Suprapubic skin (tissue), 4 donors: Measurements from ENCODE around the gene DISC1. TPM values are rescaled to one million over a fixed set of nuclear protein-coding genes. Genes with fewer than 3 reads are reported as not detected.

Source experiments
- DNase-seq, 2 donors: peaks; one replicate each; pipeline ENCODE4 v3.0.0-alpha.2; 2019; ENCODE audit warnings: low spot score in 2 of 2
- H3K27ac ChIP-seq: fragments of 200-600 bp; sonication (generic); one replicate; pipeline ENCODE4 v1.5.1; 2019
- H3K27me3 ChIP-seq: fragments of 200-600 bp; sonication (generic); one replicate; pipeline ENCODE4 v1.5.1; 2019
- H3K36me3 ChIP-seq: fragments of 200-600 bp; sonication (generic); one replicate; pipeline ENCODE4 v1.5.1; 2019
- H3K4me1 ChIP-seq: fragments of 200-600 bp; sonication (generic); one replicate; pipeline ENCODE4 v1.5.1; 2019
- H3K4me3 ChIP-seq: fragments of 200-600 bp; sonication (generic); one replicate; pipeline ENCODE4 v1.5.1; 2019; ENCODE audit warnings: mild to moderate bottlenecking
- H3K9me3 ChIP-seq: fragments of 200-600 bp; sonication (generic); one replicate; pipeline ENCODE4 v1.5.1; 2019
- EP300 ChIP-seq: sonication (generic); formaldehyde crosslinking; IDR thresholded peaks from one replicate; pipeline ENCODE4 v1.6.1; 2017; ENCODE audit warnings: antibody characterized with exemption
- POLR2A ChIP-seq, 2 donors: fragments of 450-650 bp; IDR thresholded peaks; one replicate each; pipeline ENCODE4 v1.6.1; 2017; ENCODE audit warnings: antibody characterized with exemption in 2 of 2, mild to moderate bottlenecking in 2 of 2, moderate library complexity in 2 of 2
- POLR2AphosphoS5 ChIP-seq, 3 donors: sonication (generic); formaldehyde crosslinking; IDR thresholded peaks; one replicate each; pipeline ENCODE4 v1.6.1; 2017; ENCODE audit warnings: antibody characterized with exemption in 3 of 3
- WGBS: methylation state at CpG from one replicate; pipeline ENCODE4 v1.1.5; 2018; 5-methylcytosine and 5-hydroxymethylcytosine counted together
- total RNA-seq, 4 donors: library from RNA; depleted of rRNA; stranded (reverse); fragments of >200 nt; gene quantifications; one replicate each; pipeline ENCODE4 v1.1.0, GENCODE V29; 2016
- TF ChIP-seq, protein P1 (sequence below), 2 donors: fragments of 200-600 bp in 1 of 2; fragments of 450-650 bp in 1 of 2; sonication (generic) in 1 of 2; IDR thresholded peaks; one replicate each; pipeline ENCODE4 v1.5.1; 2016 to 2019; ENCODE audit warnings: antibody characterized with exemption in 2 of 2, mild to moderate bottlenecking in 1 of 2, moderate library complexity in 1 of 2

Gene DISC1
- total RNA-seq, 4 donors from 2014 or later, result 3.0 to 8.4 (median 5.2) TPM

DNA sequence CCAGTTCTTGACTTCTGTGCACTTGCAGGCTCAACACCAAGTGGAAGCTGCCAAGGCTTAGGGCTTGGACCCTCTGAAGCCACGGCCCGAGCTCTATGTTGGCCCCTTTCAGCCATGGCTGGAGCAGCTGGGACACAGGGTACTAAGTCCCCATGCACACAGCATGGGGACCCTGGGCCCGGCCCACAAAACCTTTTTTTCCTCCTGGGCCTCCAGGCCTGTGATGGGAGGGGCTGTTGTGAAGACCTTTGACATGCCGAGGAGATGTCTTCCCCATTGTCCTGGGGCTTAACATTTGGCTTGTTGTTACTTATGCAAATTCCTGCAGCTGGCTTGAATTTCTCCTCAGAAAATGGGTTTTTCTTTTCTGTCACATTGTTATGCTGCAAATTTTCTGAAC is 59.8 kb downstream of the DISC1 start:
- Histone ChIP-seq H3K4me3 (no peak overlapping the region), H3K36me3 (no peaks in the 10 kb centered on the region), H3K27me3 (no peaks in the 10 kb centered on the region), H3K9me3 (no peaks in the 10 kb centered on the region), H3K4me1 (peaks cover 4% of the 10 kb centered on the region), H3K27ac (no peak overlapping the region)
- TF ChIP-seq POLR2AphosphoS5 (IDR thresholded peaks at IDR 0.05), result no peak
- no peak for TF ChIP-seq POLR2A (IDR thresholded peaks at IDR 0.05)
- no peak for TF ChIP-seq EP300
- TF ChIP-seq, protein P1, sequence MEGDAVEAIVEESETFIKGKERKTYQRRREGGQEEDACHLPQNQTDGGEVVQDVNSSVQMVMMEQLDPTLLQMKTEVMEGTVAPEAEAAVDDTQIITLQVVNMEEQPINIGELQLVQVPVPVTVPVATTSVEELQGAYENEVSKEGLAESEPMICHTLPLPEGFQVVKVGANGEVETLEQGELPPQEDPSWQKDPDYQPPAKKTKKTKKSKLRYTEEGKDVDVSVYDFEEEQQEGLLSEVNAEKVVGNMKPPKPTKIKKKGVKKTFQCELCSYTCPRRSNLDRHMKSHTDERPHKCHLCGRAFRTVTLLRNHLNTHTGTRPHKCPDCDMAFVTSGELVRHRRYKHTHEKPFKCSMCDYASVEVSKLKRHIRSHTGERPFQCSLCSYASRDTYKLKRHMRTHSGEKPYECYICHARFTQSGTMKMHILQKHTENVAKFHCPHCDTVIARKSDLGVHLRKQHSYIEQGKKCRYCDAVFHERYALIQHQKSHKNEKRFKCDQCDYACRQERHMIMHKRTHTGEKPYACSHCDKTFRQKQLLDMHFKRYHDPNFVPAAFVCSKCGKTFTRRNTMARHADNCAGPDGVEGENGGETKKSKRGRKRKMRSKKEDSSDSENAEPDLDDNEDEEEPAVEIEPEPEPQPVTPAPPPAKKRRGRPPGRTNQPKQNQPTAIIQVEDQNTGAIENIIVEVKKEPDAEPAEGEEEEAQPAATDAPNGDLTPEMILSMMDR (IDR thresholded peaks at IDR 0.05), result no peak
- 93% methylated on average over 4 of the region's 4 CpGs for WGBS
- no peak for DNase-seq

DNA sequence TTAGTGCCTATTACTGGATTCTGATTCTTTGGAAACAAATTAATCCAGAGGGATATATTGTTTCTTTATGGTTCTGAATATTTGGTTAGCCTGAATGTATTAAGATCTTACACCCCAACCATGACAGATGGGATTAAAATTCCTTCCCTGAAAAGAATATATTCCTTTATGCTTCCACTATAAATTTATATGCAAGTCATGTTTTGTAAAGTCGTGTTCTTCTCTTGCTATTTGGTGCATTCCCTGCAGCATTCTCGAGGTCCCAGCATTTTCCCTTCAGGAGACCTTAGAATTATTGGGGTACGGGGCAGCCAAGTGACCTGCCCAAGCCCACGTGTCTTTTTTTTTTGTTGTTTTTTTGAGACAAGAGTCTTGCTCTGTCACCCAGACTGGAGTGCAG is 62.4 kb downstream of the DISC1 start:
- no peak for DNase-seq
- Histone ChIP-seq H3K9me3 (no peaks in the 10 kb centered on the region), H3K27me3 (no peaks in the 10 kb centered on the region), H3K4me3 (no peak overlapping the region), H3K4me1 (peaks cover 4% of the 10 kb centered on the region), H3K27ac (no peak overlapping the region), H3K36me3 (no peaks in the 10 kb centered on the region)
- 91% methylated on average over 4 of the region's 4 CpGs for WGBS
- no peak for TF ChIP-seq EP300
- TF ChIP-seq, protein P1 (IDR thresholded peaks at IDR 0.05), result no peak

DNA sequence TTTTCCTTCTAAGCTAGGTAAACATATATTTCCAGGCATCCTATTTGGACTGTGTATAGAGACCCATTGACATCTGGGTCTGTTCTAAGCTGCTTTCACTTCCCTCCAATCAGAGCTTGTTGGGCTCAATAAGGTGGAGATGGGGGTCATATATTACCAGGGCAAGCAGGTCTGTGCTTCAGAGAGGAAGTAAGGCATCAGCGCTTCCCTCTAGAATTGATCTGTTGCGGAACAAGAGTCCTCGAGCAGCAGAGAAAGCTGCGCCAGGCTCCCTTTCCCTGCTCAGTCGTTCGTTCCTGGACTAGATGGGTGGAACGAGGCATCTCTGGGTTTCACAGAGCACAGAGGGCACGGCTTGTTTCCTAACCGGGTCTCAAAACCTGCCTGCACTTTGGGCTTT is 63.5 kb downstream of the DISC1 start:
- Histone ChIP-seq H3K9me3 (no peaks in the 10 kb centered on the region), H3K27ac (no peak overlapping the region), H3K4me1 (no peaks in the 10 kb centered on the region), H3K36me3 (no peaks in the 10 kb centered on the region), H3K4me3 (no peak overlapping the region), H3K27me3 (no peaks in the 10 kb centered on the region)
- TF ChIP-seq EP300 (no peak), POLR2A (IDR thresholded peaks at IDR 0.05) (no peak), POLR2AphosphoS5 (IDR thresholded peaks at IDR 0.05) (no peak)
- TF ChIP-seq, protein P1 (IDR thresholded peaks at IDR 0.05), result no peak
- DNase-seq, result no peak
- WGBS, result 81% methylated on average over 9 of the region's 9 CpGs

DNA sequence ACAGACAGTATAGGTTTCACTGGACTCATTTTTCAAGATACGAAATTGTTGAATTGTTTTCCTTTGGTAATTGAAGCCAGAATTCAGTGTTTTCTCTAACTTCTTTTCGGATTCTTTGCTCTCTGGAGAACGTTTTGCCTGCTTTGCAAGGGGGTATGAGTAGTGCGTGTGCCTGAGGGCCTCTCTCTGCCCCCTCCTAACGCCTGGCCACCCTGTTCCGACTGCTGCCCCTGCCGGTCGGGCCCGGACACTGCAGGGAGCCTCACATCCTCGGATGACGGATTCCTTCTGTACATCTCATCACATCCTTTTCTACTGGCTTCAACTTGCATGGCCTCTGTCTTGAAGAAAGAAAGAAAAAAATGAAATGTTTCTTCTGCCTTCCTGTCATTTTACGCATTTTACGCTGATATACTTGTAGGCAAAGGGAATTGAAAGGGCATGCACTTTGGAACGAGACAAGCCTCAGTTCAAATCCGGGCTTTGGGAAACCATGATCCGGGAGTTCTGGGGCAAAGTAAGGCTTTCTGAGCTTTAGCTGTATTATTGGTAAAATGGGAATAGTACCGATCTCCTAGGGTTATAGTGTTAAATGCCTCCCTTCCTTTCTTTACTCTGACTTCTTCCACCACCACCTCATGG is 65.1 kb downstream of the DISC1 start:
- H3K4me1 ChIP-seq, result peaks cover 3% of the 10 kb centered on the region
- WGBS, result 66% methylated on average over 17 of the region's 17 CpGs
- no peak overlapping the region for H3K4me3 ChIP-seq
- no peaks in the 10 kb centered on the region for H3K36me3 ChIP-seq
- H3K27ac ChIP-seq, result no peak overlapping the region
- DNase-seq, result no peak
- TF ChIP-seq, protein P1 (IDR thresholded peaks at IDR 0.05), result peak in 1 of 2 donors; percentile 64
- no peak for TF ChIP-seq POLR2AphosphoS5 (IDR thresholded peaks at IDR 0.05)
- no peaks in the 10 kb centered on the region for H3K9me3 ChIP-seq
- no peaks in the 10 kb centered on the region for H3K27me3 ChIP-seq

DNA sequence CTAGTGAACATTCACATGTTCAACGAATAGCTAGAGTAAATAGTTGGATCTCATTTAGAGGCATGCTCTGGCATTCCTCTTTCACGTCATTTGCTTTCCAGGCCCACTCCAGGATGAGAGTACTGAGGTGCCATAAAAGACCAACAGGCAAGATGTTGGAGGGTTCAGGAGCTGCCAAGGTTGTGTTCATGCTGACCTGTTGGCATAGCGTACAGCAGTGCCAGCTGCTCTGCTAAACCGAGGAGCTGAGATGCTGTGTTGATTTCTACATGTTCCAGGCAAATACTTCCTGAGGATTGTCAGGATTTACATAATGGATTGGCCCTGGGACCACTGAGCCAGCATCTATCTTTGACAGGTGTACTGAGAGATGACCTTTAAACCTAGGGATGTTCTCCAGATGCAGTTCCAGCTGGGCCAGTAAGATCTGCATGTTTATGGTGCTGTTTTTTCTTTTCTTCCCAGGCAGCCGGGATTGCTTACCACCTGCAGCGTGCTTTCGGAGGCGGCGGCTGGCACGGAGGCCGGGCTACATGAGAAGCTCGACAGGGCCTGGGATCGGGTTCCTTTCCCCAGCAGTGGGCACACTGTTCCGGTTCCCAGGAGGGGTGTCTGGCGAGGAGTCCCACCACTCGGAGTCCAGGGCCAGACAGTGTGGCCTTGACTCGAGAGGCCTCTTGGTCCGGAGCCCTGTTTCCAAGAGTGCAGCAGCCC is 66.9 kb downstream of the DISC1 start:
- Histone ChIP-seq H3K4me1 (peaks cover 3% of the 10 kb centered on the region), H3K27ac (no peak overlapping the region), H3K9me3 (no peaks in the 10 kb centered on the region), H3K27me3 (no peaks in the 10 kb centered on the region), H3K4me3 (no peak overlapping the region), H3K36me3 (no peaks in the 10 kb centered on the region)
- DNase-seq, result no peak
- 98% methylated on average over 16 of the region's 18 CpGs for WGBS
- TF ChIP-seq POLR2AphosphoS5 (IDR thresholded peaks at IDR 0.05), result no peak
- TF ChIP-seq, protein P1 (IDR thresholded peaks at IDR 0.05), result no peak
- no peak for TF ChIP-seq EP300
- no peak for TF ChIP-seq POLR2A (IDR thresholded peaks at IDR 0.05)
